Measurements from ENCODE around the gene PARM1.

PARM1 gene

DNA sequence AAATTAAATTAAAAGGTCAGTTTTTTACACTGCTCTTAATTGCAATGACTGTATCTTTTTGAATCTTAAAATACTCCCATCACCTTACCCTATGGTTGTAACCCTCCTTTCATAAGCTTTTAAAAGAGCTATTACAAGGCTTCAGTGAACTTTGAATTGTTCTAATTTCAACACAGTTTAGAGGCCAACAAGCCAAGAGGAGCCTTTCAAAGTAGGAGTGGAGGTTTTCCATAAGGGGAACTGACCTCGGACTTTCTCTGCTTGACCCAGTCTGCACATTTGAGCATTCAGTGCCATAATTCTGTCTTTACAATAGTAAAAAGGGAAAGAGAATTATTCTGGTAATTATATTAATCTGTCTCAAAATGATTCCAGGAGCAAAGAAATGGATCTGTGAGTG, 98.9 kb downstream of the PARM1 start:
- DNase-seq (ENCODE audit: low spot score), result no peak

GRCh38 chr4:75034523-75034922, 101.6 kb downstream of the PARM1 start:
- no peak for DNase-seq (ENCODE audit: low spot score)

GRCh38 chr4:75035321-75035720, 102.4 kb downstream of the PARM1 start:
- DNase-seq (ENCODE audit: low spot score), result no peak

- DNase-seq (ENCODE audit: low spot score), result no peak
Measured at GRCh38 chr4:75036046-75036830, 103.3 kb downstream of the PARM1 start.

GRCh38 chr4:75037252-75037651, 104.3 kb downstream of the PARM1 start:
- DNase-seq (ENCODE audit: low spot score), result no peak

GRCh38 chr4:75038376-75038775, 105.5 kb downstream of the PARM1 start:
- DNase-seq (ENCODE audit: low spot score), result no peak

- DNase-seq (ENCODE audit: low spot score), result no peak
Measured at GRCh38 chr4:75040703-75041102, 107.8 kb downstream of the PARM1 start.

- no peak for DNase-seq (ENCODE audit: low spot score)
Measured at GRCh38 chr4:75042601-75043208, 109.8 kb downstream of the PARM1 start.

GRCh38 chr4:75046226-75046625, 113.3 kb downstream of the PARM1 start:
- no peak for DNase-seq (ENCODE audit: low spot score)

- DNase-seq (ENCODE audit: low spot score), result no peak
Measured at GRCh38 chr4:75046641-75047040, 113.7 kb downstream of the PARM1 start.

GRCh38 chr4:75048208-75048879, 115.4 kb downstream of the PARM1 start:
- no peak for DNase-seq (ENCODE audit: low spot score)

DNA sequence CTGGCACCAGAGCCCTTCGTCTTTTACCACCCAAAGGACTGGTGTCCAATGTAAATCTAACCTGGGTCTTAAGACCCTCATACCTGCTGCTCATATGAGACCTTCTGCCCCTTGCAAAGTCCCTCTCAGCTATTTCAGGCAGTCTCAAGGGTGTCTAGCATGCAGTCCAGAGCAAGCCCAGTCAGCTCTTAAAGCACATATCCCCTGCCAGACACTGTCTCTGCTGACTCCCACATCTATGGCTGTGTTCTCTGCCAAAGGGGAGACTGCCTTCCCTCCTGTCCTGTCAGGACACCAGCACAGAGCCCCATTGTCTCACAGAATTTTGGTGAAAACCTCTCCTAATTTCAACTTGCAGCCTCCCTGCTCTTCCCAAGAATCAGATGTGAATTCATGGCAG, 118.5 kb downstream of the PARM1 start:
- DNase-seq (ENCODE audit: low spot score), result no peak

- DNase-seq (ENCODE audit: low spot score), result no peak
Measured at GRCh38 chr4:75053352-75053751, 120.4 kb downstream of the PARM1 start.

DNA sequence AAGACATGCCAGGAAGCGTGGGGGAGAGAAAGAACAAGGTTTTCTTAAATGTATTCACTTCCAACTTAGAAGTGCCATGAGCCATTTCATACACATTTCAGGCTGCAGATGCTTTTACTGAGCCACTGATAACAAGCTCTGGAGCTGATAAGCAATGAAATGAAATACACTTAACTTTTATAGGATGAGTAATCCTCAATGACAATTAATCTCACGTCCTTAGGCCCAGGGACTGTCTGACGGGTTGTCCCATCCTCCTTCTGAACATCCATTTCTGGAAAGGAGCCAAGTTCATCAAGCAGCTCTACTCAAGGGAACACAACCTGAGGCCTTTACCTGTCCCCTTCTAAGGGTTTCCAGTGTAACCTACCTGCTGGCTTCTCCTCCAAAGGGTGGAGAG, 121.2 kb downstream of the PARM1 start:
- no peak for DNase-seq (ENCODE audit: low spot score)

DNA sequence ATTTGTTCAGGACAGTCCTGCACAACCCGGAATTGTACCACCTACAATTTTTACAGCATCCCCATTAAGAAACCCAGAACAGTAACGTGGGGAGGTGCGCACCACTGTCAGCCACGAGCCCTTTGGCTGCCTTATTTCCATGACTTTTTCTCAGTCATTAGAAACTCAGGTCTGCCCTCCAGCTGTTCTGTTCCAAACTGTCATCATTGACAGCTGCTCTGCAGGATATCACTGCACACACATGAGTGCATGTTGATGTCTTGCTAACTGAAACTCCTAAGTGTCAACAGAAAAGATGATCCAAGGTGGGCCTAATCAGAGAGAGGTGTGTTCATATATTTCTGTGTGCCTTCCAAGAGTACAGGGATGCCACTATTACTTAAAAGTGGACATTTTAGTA, 123.4 kb downstream of the PARM1 start:
- no peak for DNase-seq (ENCODE audit: low spot score)

DNA sequence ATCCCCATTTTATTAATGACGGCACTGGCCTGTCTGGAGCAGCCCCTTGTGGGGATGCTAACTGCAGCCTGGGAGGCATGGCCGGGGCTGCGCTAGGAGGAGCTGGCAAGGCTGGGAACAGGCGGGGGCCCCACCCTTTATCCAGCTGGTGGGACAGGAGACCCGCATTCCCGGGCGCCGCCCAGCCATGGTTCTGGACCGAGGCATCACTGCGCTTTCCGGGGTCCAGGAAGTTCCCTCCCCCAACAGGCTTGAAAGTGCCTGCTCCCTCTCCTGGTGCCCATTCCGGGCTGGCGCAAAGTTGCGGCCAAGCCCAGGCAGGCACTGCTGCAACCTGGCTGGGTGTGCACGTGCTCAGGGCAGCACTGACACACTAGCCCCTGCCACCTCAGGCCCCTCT, 124.5 kb downstream of the PARM1 start:
- DNase-seq (ENCODE audit: low spot score), result no peak

DNA sequence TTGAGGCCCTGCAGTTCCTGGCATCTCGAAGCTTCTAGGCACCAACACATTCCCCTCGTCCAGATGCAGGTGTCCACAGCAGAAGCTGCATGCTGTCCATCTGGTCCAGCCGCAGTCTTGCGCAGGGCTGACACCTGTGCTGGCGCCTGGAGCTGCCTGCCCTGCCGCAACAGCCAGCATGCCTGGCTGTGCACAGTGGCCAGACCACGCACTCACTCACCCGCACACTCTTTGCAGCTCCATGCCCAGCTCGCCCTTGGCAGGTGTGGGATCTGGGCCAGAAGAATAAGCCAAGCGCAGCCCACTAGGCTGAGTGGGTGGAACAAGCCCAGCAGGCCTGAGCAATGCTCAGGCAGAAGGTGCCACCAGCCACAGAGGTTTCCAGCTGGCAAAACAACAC, 125.6 kb downstream of the PARM1 start:
- DNase-seq (ENCODE audit: low spot score), result no peak

GRCh38 chr4:75063433-75063832, 130.5 kb downstream of the PARM1 start:
- no peak for DNase-seq (ENCODE audit: low spot score)

DNA sequence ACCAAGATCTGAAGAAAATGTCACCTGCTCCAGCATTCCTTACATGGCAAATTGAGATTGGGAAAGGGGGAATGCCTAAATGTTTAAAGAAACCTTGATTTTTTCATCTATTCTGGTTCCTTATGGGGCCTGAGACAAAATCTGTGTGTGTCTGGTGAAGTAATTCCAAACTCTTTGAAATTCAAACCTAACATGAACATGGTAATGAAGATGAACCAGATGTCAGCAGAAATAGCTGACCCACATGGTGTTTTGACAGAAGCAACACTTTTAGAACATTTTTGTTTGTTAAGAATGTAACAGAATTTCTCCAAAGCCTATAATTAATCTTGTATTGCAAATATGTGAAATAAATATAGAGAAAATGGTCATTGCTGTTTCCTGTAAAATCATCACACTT, 133.0 kb downstream of the PARM1 start:
- DNase-seq (ENCODE audit: low spot score), result no peak

DNA sequence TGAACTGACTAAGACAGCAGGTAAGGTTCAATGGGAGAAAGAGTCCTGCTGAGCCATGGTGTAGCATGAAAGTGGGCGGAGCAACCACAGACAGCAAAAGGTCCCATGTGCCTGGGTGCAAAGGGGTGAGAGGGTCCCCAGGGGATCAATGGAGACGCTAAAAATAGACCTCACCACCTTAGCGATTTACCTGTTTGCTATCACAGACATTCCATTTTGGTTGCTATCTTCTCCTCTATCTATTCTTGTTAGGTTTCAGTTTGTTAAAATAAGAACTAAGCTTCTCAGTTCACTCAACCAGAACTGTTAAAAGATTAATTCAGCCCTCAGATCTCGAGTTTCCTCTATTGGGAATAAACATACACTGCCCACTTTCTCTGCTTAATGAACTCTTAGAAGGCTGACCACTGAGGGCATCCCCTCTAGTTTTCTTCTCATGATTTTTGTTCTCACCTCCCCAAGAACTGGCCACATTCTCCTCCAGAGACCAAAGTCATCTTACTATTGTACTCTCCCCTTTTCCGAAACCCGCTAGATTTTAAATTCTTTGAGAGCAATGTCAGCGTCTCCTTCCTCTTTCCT, 136.7 kb downstream of the PARM1 start:
- DNase-seq (ENCODE audit: low spot score), result no peak

DNA sequence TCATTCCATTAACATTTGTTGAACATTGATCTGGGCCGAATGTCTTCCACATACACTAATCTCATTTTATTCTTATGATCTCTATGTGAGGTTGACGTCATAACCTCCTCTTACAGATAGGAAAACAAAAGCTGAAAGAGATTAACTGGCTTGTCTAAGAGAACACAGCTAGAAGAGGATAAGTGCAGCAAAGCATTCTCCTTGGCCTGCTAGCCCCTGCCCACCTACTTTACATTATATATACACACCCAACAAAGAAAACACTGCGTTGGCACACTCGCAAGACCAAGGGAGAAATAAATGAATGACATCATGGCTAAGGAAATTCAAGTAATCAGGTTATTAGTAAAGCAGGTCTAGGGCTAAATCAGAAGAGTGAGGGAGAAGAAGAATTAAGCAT, 138.4 kb downstream of the PARM1 start:
- DNase-seq (ENCODE audit: low spot score), result no peak

DNA sequence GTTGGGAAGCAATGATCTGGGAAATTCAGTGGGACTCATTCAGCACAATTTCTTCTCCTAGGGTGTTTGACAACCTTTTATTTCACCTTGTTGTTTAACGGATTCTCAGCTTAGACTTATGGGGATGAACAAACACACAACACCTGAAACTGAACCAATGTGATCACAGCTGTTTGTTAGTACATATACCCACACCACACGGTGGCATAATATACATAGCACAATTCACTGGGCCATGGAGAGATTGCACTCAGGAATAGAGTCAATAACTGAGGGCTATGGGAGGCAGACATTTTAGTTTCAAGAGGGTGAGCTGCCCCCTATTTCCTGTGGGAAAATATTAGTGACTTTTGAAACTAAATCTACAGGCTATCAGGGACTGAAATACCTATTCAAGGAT, 148.0 kb downstream of the PARM1 start:
- no peak for DNase-seq (ENCODE audit: low spot score)

DNA sequence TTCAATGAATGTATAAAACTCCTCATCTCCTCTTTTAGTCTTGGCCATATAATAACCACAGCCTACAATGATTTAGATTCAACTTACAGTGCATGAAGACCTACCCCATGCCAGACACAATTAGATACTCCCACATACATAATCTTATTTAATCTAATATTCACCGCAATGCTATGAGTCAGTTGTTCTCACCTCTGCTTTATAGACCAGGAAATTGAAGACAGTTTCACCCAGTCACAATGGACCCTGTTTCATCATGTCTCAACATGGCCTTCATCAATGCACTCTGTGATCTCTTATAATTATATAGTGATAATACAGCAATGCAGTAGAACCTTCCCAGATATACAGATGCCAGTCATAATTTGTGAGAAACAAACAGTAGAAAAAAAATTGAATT, 148.6 kb downstream of the PARM1 start:
- no peak for DNase-seq (ENCODE audit: low spot score)

All from AG08396 (cell line).